Left lobe of liver (tissue), 2 donors: ENCODE results near the gene CDH13. TPM values are rescaled to one million over a fixed set of nuclear protein-coding genes. Genes with fewer than 3 reads are reported as not detected.

Experiments
- ATAC-seq: fragments of 200-7000 bp; cut with Tn5 transposase; one replicate; pipeline ENCODE4 v1.9.1; 2020; ENCODE audit warnings: mild to moderate bottlenecking, moderate library complexity
- DNase-seq: peaks from one replicate; pipeline ENCODE4 v3.0.0-alpha.2; 2020; ENCODE audit warnings: low spot score
- total RNA-seq: library from RNA; stranded (reverse); gene quantifications from one replicate; pipeline ENCODE4 v1.2.1, GENCODE V29; 2021
- donor health status: DM: no; HTN: no; CAD: no; lungs with moderate emphysema.
- donor health status: DM: no; HTN: yes; CAD: no.

CDH13 gene
- total RNA-seq, 1 donor from 2014 or later, result 0.18 TPM

DNA sequence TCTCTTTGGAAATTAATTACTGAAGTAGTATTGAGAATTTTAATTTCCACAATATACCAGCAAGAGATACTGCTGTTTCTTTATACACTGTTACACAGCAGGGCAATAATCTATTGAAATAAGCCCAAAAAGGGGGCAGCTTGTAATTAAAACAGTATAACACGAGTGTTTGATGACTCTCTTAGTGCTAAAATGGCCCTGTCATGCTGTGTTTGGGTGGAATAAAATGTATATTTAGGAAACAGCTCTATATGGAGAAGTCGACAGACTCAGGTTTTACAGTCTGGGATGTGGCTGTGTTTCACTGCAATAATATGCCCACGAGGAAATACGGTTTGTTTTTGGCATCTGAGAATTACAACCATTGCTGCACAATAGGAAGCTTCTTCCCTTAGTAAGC is 643.3 kb downstream of the CDH13 start:
- DNase-seq (no peak), ATAC-seq (no peak)

GRCh38 chr16:83270640-83271039 is 643.9 kb downstream of the CDH13 start:
- DNase-seq, result no peak
- no peak for ATAC-seq

DNA sequence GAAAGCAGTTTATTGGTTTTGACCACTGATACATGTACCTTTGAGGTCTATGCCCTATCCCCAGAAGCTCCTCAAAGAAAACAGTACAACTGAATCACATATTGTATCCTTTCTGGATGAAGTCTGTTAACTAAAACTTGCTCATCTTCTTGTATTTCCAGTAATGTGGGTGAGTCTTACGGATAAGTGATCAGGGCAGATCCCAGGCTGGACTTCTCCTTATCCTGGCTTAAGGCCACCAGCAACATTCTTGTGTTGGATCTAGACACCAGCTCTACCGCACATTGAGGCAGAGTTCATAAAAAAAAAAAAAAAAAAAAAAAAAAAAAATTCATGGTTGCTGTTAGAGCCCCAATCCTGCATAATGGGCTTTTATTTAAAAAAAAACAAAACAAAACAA is 644.4 kb downstream of the CDH13 start:
- ATAC-seq (no peak), DNase-seq (no peak)

DNA sequence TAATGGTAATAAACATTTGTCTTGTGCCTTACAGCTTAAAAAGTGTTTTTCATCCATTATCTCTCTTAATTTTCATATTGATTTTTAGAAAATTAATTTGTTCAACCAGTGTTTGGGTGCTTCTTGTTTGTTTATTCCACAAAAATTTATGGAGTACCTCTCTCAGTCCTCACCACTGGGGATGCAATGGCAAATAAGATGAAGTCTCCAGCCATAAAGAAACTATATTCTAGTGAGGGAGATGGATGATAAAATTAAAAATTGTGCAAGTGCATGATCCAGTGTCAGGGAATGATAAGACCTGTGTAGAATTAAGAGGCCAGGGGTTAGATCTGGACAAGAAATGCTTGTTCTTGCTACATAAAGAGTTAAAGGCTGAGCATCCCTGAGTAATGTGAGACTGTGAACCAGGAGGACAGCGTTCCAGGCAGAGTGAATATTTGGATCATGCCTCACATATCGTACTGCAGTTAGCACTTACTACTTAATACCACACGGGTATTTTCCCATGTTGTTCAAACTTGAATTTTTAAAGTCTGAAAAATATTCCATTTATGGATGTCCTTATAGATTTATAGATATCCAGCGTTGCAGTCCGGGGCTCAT is 645.3 kb downstream of the CDH13 start:
- DNase-seq (no peak), ATAC-seq (no peak)

DNA sequence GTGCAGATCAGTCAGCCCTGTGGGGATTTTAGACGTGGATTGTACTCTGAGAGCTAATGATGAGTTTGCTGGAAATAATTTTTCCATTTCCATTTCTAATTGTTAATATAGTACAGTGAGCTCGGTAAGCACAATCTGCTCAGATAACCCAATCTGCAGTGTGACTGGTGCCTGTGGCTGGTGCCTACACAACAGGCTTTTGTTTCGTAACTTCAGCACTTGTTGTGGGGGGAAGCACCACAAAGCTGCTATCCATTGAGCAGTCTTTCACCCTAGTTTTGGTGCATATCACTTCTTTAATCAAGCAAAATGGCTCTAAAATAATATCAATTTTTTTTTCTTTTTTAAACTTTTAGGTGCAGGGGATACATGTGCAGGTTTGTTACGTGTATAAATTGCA is 646.1 kb downstream of the CDH13 start:
- ATAC-seq (no peak), DNase-seq (no peak)

GRCh38 chr16:83273504-83274173 is 646.9 kb downstream of the CDH13 start:
- DNase-seq (no peak), ATAC-seq (no peak)

DNA sequence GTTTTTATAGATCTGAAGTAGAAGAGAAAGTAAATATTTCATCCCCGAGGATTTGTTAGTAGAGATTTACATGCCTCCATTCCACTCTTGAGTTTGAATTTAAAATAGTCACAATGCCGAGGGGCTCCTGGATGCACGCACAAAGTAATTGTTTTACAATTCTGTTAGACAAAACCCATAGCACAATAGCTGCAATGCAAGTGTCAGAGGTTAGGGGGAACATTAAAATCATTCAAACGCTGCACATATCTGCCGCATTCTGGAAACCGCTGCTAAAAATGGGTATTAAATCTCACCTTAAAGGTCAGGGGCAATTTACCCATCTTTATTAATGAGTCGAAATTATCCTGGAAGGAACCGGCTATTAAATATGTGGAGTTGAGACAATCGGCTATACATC is 652.5 kb downstream of the CDH13 start:
- ATAC-seq (no peak), DNase-seq (no peak)

DNA sequence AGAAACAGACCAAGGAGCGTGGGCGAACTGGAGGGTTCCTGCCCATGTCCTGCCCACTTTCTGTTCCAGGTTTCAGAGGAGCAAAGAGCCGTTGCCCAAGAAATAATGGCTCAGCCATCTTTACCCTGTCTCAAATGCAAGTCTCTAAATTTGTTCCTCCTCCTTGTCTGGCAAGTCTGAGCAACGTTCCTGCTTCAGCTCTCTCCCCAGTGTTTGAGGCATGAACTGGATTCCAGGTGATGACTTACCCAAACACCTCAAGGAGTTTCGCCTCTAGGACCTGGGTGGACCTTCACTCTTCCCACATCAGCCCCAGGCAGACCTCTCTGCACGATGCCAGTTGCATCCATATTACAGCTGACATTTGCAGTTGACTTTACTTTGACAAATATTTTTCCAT is 659.2 kb downstream of the CDH13 start:
- ATAC-seq (no peak), DNase-seq (no peak)

DNA sequence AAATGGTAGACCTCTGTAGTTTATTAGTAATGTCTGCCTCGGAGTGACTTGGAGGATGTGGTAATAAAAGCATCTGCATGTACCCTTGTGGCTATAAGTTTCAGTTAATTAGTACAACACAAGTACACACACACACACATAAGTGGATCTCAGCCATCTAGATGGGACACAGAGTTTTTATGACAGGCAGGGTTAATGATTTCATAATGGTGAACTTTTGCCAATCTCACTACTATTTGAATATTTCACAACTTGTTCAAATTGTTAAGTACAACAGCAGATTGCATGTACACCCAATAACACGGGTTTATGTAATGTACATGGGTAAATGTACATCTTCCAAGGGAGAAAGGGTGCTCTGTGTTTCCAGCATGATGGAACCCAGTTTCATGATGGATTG is 669.7 kb downstream of the CDH13 start:
- DNase-seq (no peak), ATAC-seq (peak; percentile 69)

- ATAC-seq (no peak), DNase-seq (no peak)
Observed at GRCh38 chr16:83298541-83298940, 671.8 kb downstream of the CDH13 start.

DNA sequence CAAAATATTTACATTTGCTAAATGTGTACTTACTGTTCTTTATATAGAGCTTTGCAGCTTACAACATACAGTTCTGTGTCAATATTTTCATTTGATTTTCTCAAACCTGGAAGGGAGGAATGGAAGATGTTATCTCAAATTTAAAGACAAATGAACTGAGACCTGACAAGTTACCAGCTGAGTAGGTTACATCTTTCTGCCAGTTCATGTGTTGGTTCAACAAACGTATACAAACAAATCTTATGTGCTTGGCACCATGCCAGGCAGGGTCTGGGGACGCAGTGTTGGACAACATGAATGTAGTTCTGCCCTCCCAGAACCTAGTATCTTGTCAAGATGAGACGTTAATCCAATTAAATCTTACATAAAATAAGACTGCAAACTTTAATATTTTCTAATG is 673.6 kb downstream of the CDH13 start:
- DNase-seq (no peak), ATAC-seq (no peak)

- ATAC-seq (no peak), DNase-seq (no peak)
Observed at GRCh38 chr16:83301971-83302370, 675.2 kb downstream of the CDH13 start.

DNA sequence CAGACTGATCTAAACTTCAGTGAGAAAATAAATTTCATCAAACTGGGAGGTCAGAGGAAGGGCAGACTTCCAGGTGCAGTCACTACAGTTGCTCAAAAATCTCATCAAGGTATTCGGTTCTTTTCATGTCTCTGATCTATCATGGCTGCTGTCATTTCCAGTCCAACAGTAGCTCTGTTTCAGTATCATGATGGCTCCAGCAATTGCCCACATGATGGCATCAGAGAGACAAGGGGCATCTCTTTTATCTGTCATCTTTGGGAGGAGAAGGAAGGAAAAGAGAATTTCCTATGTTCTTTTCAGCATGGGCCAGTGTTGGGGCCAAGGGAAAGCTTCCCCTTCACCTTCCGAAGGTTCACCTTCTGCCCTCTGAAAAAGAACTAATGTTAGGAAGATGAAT is 676.1 kb downstream of the CDH13 start:
- DNase-seq (no peak), ATAC-seq (no peak)

DNA sequence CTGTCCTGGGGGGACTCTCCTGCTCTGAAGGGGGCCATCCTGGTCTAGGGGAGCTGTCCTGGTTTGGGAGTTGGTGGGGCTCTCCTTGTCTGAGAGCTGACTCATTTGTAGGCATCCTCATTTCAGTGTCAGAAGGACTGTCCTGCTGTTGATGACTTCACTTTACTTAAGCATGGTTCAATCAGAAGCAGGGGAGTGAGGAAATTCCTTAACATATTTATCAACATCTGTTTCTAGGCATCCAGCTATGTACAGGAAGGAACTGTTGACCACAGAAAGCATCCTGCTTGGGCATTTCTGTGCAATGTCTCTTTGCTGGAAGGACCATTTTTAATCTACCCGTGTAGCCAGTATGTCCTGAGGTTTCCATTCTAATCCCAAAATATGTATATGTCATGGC is 678.3 kb downstream of the CDH13 start:
- ATAC-seq (no peak), DNase-seq (no peak)

DNA sequence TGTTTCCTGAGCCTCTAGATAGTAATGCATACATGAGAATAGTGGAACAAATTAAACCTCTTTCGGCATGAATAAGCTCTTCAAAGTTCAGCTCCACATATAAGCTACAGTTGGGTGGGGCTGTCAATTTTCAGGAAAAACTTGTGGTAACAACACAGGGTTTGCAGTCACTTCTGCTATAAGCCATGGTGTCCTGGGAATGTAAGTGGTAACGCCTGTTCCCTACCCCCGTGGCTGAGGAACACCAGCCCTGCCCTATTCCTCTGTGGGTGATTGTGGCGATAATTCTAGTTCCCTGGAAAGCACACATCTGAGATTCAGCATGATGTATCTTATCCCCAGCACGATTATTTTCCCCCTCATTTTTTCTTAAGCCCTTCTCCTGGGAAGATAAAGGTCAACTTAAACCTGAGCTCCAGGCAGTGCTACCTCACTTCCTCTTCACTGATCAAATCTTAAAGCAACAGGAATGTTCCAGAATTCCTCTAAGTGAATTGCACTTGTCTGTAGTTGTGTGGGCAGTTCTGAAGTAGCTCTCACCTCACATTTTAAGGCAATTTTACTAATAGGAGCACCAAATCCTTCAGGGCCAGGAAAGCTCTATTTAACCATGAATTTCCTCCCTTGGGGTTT is 680.3 kb downstream of the CDH13 start:
- no peak for DNase-seq
- ATAC-seq, result no peak

DNA sequence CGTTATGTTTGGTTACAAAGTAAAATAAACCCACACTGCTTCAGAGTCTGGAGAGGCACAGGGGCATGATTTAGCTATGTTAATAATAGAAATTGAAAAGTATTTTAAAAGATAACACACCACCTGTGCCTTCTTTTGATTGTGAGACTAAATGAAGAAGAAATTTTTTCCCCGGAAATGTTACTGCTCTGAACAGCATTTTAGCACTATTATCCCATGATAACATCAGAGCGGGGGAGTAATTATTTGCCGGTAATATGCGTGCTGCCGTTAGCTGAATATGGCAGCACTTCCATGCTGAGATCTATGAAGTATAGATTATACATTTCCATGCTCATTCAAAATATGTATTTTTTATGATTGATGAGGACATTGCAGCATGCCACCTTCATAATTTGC is 680.8 kb downstream of the CDH13 start:
- no peak for DNase-seq
- no peak for ATAC-seq

DNA sequence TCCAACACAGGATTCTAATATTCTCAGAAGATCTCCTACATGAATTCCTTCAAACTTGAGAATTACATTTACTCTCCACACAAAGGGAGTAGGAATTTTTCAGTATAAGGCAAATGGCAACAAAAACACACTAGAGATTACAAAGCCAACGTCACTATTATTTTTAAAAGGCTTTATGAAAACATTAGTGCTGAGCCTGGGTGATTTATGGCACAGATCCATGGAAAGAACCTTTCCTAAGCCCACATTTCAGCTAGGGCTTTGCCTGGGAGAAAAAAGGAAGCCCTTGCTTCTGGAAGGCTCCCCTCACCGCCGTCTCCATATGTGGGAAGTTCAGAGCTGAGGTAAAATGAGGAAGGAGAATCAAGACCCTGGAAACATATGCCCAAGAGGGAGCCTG is 681.6 kb downstream of the CDH13 start:
- no peak for ATAC-seq

GRCh38 chr16:83310816-83311215 is 684.0 kb downstream of the CDH13 start:
- ATAC-seq (no peak), DNase-seq (no peak)

More for the DNA sequence above, 681.6 kb downstream of the CDH13 start:
- no peak for DNase-seq

- ATAC-seq (no peak), DNase-seq (no peak)
Observed at GRCh38 chr16:83312015-83312717, 685.4 kb downstream of the CDH13 start.

GRCh38 chr16:83312718-83313245 is 686.0 kb downstream of the CDH13 start:
- DNase-seq, result no peak
- no peak for ATAC-seq

- no peak for DNase-seq
- ATAC-seq, result no peak
Observed at GRCh38 chr16:83315271-83315670, 688.5 kb downstream of the CDH13 start.

DNA sequence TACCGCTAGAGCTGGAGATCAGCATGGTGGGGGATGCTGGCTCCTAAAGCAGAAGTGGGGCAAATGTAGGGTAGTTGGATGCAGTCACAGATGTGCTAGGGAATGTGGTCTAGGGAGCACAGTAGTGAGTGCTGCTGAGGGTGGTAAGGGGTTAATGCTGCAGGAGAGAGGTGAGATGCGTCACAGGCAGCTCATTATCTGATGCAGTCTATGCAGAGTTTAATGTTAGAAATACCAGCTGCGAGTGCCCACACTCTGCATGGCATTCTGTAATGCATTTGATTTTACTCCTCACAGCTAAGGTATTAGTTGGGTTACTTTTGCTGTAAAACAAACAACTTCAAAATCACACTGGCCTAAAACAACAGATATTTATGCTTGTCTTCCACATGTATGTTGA is 689.7 kb downstream of the CDH13 start:
- DNase-seq (no peak), ATAC-seq (no peak)
